NCI-H1436 treated with DMSO at 0.1 percent for 48 hours (cell line): ENCODE data around the gene GPR152.
"Not testable (repeated sequence)": the region's sequence is repeated elsewhere in the genome, so short reads cannot be mapped to it uniquely, and the experiment has no call there.

Experiments used
- DNase-seq: peaks from one replicate; lab custom pipeline; 2025; lab: John Stamatoyannopoulos, UW

The GPR152 gene

GRCh38 chr11:67489203-67489884, 36.8 kb upstream of the GPR152 start:
- no peak for DNase-seq

GRCh38 chr11:67486481-67487195, 34.1 kb upstream of the GPR152 start:
- DNase-seq: no peak

GRCh38 chr11:67485873-67486361, 33.4 kb upstream of the GPR152 start:
- not testable (repeated sequence) for DNase-seq

GRCh38 chr11:67484847-67485311, 32.4 kb upstream of the GPR152 start:
- DNase-seq: no peak

- no peak for DNase-seq
These were observed 31.5 kb upstream of the GPR152 start for GRCh38 chr11:67483831-67484665.

GRCh38 chr11:67482827-67483798, 30.6 kb upstream of the GPR152 start, which contains the start of gene AIP:
Gene AIP, plus strand, starts transcription at chr11:67483026. Its CDS starts 133 bp downstream, at chr11:67483159.
- DNase-seq: peak; percentile 80

- DNase-seq: no peak
These were observed 29.8 kb upstream of the GPR152 start for GRCh38 chr11:67482275-67482826.

GRCh38 chr11:67477344-67478050, 25.0 kb upstream of the GPR152 start:
- not testable (repeated sequence) for DNase-seq

- DNase-seq: not testable (repeated sequence)
These were observed 24.2 kb upstream of the GPR152 start for GRCh38 chr11:67476692-67477091.

- no peak for DNase-seq
These were observed 20.4 kb upstream of the GPR152 start for GRCh38 chr11:67472882-67473281.

- no peak for DNase-seq
These were observed 17.9 kb upstream of the GPR152 start for GRCh38 chr11:67470337-67471002.

- DNase-seq: no peak
These were observed 16.9 kb upstream of the GPR152 start for GRCh38 chr11:67469508-67469811.

GRCh38 chr11:67468759-67469507, 16.4 kb upstream of the GPR152 start, which contains the start of gene TMEM134:
Gene TMEM134, minus strand, starts transcription at chr11:67469251. Its CDS starts 59 bp downstream, at chr11:67469192.
- DNase-seq: peak; percentile 35

GRCh38 chr11:67468456-67468758, 15.9 kb upstream of the GPR152 start:
- no peak for DNase-seq

GRCh38 chr11:67468056-67468455, 15.5 kb upstream of the GPR152 start:
- DNase-seq: no peak

- DNase-seq: no peak
These were observed 14.6 kb upstream of the GPR152 start for GRCh38 chr11:67466962-67467771.

GRCh38 chr11:67466367-67466766, 13.8 kb upstream of the GPR152 start:
- DNase-seq: no peak

- DNase-seq: not testable (repeated sequence)
These were observed 13.0 kb upstream of the GPR152 start for GRCh38 chr11:67465530-67465929.
